ENCODE results near the gene CD1C. TPM values are rescaled to one million over a fixed set of nuclear protein-coding genes. Genes with fewer than 3 reads are reported as not detected.
"Not testable (repeated sequence)": the region's sequence is repeated elsewhere in the genome, so short reads cannot be mapped to it uniquely, and the experiment has no call there.

Gene CD1C
- total RNA-seq, 1 donor from 2014 or later: not detected

GRCh38 chr1:158274797-158275196 lies 14.9 kb upstream of the CD1C start:
- Mint-ChIP-seq H3K27ac (ENCODE audit: unreplicated experiment) (no peak overlapping the region), H3K4me3 (ENCODE audit: unreplicated experiment) (no peak overlapping the region), H3K36me3 (ENCODE audit: unreplicated experiment) (no peaks in the 10 kb centered on the region), H3K9me3 (ENCODE audit: unreplicated experiment) (no peaks in the 10 kb centered on the region), H3K4me1 (ENCODE audit: low read depth, unreplicated experiment) (no peaks in the 10 kb centered on the region), H3K27me3 (ENCODE audit: unreplicated experiment) (peaks cover 3% of the 10 kb centered on the region)
- no peak for TF ChIP-seq CTCF (IDR thresholded peaks at IDR 0.05; ENCODE audit: partially characterized antibody, unreplicated experiment)
- no peak for DNase-seq

- not testable (repeated sequence) for H3K27me3 Mint-ChIP-seq (ENCODE audit: unreplicated experiment); H3K4me1 Mint-ChIP-seq (ENCODE audit: low read depth, unreplicated experiment); H3K27ac Mint-ChIP-seq (ENCODE audit: unreplicated experiment); H3K9me3 Mint-ChIP-seq (ENCODE audit: unreplicated experiment); H3K36me3 Mint-ChIP-seq (ENCODE audit: unreplicated experiment); H3K4me3 Mint-ChIP-seq (ENCODE audit: unreplicated experiment); DNase-seq
These were observed 7.3 kb upstream of the CD1C start for GRCh38 chr1:158282421-158282820.

- no peak overlapping the region for H3K27ac Mint-ChIP-seq (ENCODE audit: unreplicated experiment)
- DNase-seq: no peak
- H3K9me3 Mint-ChIP-seq (ENCODE audit: unreplicated experiment): peaks cover 2% of the 10 kb centered on the region
- H3K4me3 Mint-ChIP-seq (ENCODE audit: unreplicated experiment): no peak overlapping the region
- no peaks in the 10 kb centered on the region for H3K4me1 Mint-ChIP-seq (ENCODE audit: low read depth, unreplicated experiment)
- H3K27me3 Mint-ChIP-seq (ENCODE audit: unreplicated experiment): no peaks in the 10 kb centered on the region
- no peak for TF ChIP-seq CTCF (IDR thresholded peaks at IDR 0.05; ENCODE audit: partially characterized antibody, unreplicated experiment)
- peaks cover 8% of the 10 kb centered on the region for H3K36me3 Mint-ChIP-seq (ENCODE audit: unreplicated experiment)
These were observed 5.8 kb upstream of the CD1C start for GRCh38 chr1:158283965-158284364.

GRCh38 chr1:158285756-158286241 lies 3.9 kb upstream of the CD1C start:
- no peak for TF ChIP-seq CTCF (IDR thresholded peaks at IDR 0.05; ENCODE audit: partially characterized antibody, unreplicated experiment)
- no peak overlapping the region for H3K27ac Mint-ChIP-seq (ENCODE audit: unreplicated experiment)
- no peaks in the 10 kb centered on the region for H3K4me1 Mint-ChIP-seq (ENCODE audit: low read depth, unreplicated experiment)
- H3K9me3 Mint-ChIP-seq (ENCODE audit: unreplicated experiment): peaks cover 2% of the 10 kb centered on the region
- H3K4me3 Mint-ChIP-seq (ENCODE audit: unreplicated experiment): no peak overlapping the region
- H3K36me3 Mint-ChIP-seq (ENCODE audit: unreplicated experiment): peaks cover 8% of the 10 kb centered on the region
- H3K27me3 Mint-ChIP-seq (ENCODE audit: unreplicated experiment): no peaks in the 10 kb centered on the region
- DNase-seq: no peak

GRCh38 chr1:158286487-158286886 lies 3.2 kb upstream of the CD1C start:
- no peak overlapping the region for H3K4me3 Mint-ChIP-seq (ENCODE audit: unreplicated experiment)
- H3K9me3 Mint-ChIP-seq (ENCODE audit: unreplicated experiment): no peaks in the 10 kb centered on the region
- no peaks in the 10 kb centered on the region for H3K27me3 Mint-ChIP-seq (ENCODE audit: unreplicated experiment)
- no peak for DNase-seq
- no peak for TF ChIP-seq CTCF (IDR thresholded peaks at IDR 0.05; ENCODE audit: partially characterized antibody, unreplicated experiment)
- H3K27ac Mint-ChIP-seq (ENCODE audit: unreplicated experiment): no peak overlapping the region
- H3K4me1 Mint-ChIP-seq (ENCODE audit: low read depth, unreplicated experiment): no peaks in the 10 kb centered on the region
- H3K36me3 Mint-ChIP-seq (ENCODE audit: unreplicated experiment): peaks cover 5% of the 10 kb centered on the region

Data from glutamatergic neuron (in vitro differentiated cells).